H1 (cell line): ENCODE data around the gene APOBEC3H.

Source experiments
- CTCF ChIP-seq, 3 experiments: IDR thresholded peaks; 1 replicate in 2 of 3; 2 replicates in 1 of 3; pipeline versions ENCODE4 v1.5.1 to v1.6.1; 2011; ENCODE audit warnings: low read length in 3 of 3, mild to moderate bottlenecking in 3 of 3, inconsistent platforms in 2 of 3, low read depth in 1 of 3, moderate library complexity in 1 of 3; ENCODE audit not compliant: insufficient read depth in 1 of 3; ENCODE audit errors: control extremely low read depth in 1 of 3
- EZH2 ChIP-seq: fragments of 200-600 bp; sonication (generic); IDR thresholded peaks from 2 replicates; pipeline ENCODE4 v1.7.1; 2012; ENCODE audit warnings: low read depth, mild to moderate bottlenecking, moderate library complexity, low read length, inconsistent platforms; ENCODE audit not compliant: severe bottlenecking
- TAF7 ChIP-seq: optimal IDR thresholded peaks from 2 replicates; pipeline ENCODE3; 2011; ENCODE audit warnings: low read depth, mild to moderate bottlenecking, inconsistent platforms, low read length, moderate library complexity, borderline replicate concordance

GRCh38 chr22:39114112-39114511 lies 17.1 kb downstream of the APOBEC3H start:
- TF ChIP-seq TAF7 (no peak), CTCF (IDR thresholded peaks at IDR 0.05; ENCODE audit: control extremely low read depth in 1 of 3, insufficient read depth in 1 of 3, low read depth in 1 of 3, low read length in 3 of 3) (no peak), EZH2 (no peak)
